DND-41 (cell line): ENCODE measurements around the gene ABCG4.

Experiments used
- ATAC-seq: fragments of 200-7000 bp; cut with Tn5 transposase; 3 replicates; pipeline ENCODE4 v1.9.1; 2021; ENCODE audit warnings: low read depth; ENCODE audit not compliant: insufficient read depth
- DNase-seq: peaks from one replicate; pipeline ENCODE4 v3.0.0-alpha.2; 2020
- H2AFZ ChIP-seq: 2 replicates; pipeline ENCODE4 v1.6.0; 2012; ENCODE audit warnings: low read depth, low read length
- H3K27ac ChIP-seq: 2 replicates; pipeline ENCODE4 v1.5.1; 2012; ENCODE audit warnings: low read length, inconsistent platforms
- H3K27me3 ChIP-seq: fragments of 200-600 bp; sonication (generic); 2 replicates; pipeline ENCODE4 v1.6.0; 2012; ENCODE audit warnings: low read length, mild to moderate bottlenecking, inconsistent platforms; ENCODE audit not compliant: insufficient read depth, poor library complexity
- H3K36me3 ChIP-seq: 2 replicates; pipeline ENCODE4 v1.5.1; 2012; ENCODE audit warnings: low read length, inconsistent platforms; ENCODE audit not compliant: insufficient read depth
- H3K4me1 ChIP-seq: 2 replicates; pipeline ENCODE4 v1.5.1; 2012; ENCODE audit warnings: mild to moderate bottlenecking, low read length; ENCODE audit not compliant: insufficient read depth
- H3K4me2 ChIP-seq: 2 replicates; pipeline ENCODE4 v1.6.0; 2012; ENCODE audit warnings: mild to moderate bottlenecking, moderate library complexity, low read length, inconsistent platforms; ENCODE audit not compliant: insufficient read depth
- H3K4me3 ChIP-seq, 2 experiments: fragments of 200-600 bp in 1 of 2; shearing (Covaris generic) in 1 of 2; 2 replicates each; pipeline ENCODE4 v1.5.1; 2012 to 2016; ENCODE audit warnings: inconsistent platforms in 2 of 2, low read length in 2 of 2, mild to moderate bottlenecking in 2 of 2, low read depth in 1 of 2, moderate library complexity in 1 of 2
- H3K79me2 ChIP-seq: 2 replicates; pipeline ENCODE4 v1.6.0; 2012; ENCODE audit warnings: low read length, inconsistent platforms; ENCODE audit not compliant: insufficient read depth
- H3K9ac ChIP-seq: 2 replicates; pipeline ENCODE4 v1.6.0; 2012; ENCODE audit warnings: low read depth, mild to moderate bottlenecking, inconsistent platforms, low read length, moderate library complexity
- H3K9me3 ChIP-seq: 2 replicates; pipeline ENCODE4 v1.5.1; 2012; ENCODE audit warnings: low read length, moderate library complexity, mild to moderate bottlenecking, inconsistent platforms; ENCODE audit not compliant: insufficient read depth, severe bottlenecking
- H4K20me1 ChIP-seq: 2 replicates; pipeline ENCODE4 v1.6.0; 2012; ENCODE audit warnings: low read length; ENCODE audit not compliant: insufficient read depth
- EZH2 ChIP-seq: IDR thresholded peaks from 3 replicates; pipeline ENCODE4 v1.6.1; 2012; ENCODE audit warnings: borderline replicate concordance, low read depth, mild to moderate bottlenecking, moderate library complexity, low read length, inconsistent platforms; ENCODE audit not compliant: severe bottlenecking
- TF ChIP-seq, protein P1 (sequence below): IDR thresholded peaks from 2 replicates; pipeline ENCODE4 v1.5.1; 2012; ENCODE audit warnings: borderline replicate concordance, low read length, moderate library complexity, mild to moderate bottlenecking; ENCODE audit not compliant: poor library complexity, severe bottlenecking; ENCODE audit errors: extremely low read depth

The ABCG4 gene

DNA sequence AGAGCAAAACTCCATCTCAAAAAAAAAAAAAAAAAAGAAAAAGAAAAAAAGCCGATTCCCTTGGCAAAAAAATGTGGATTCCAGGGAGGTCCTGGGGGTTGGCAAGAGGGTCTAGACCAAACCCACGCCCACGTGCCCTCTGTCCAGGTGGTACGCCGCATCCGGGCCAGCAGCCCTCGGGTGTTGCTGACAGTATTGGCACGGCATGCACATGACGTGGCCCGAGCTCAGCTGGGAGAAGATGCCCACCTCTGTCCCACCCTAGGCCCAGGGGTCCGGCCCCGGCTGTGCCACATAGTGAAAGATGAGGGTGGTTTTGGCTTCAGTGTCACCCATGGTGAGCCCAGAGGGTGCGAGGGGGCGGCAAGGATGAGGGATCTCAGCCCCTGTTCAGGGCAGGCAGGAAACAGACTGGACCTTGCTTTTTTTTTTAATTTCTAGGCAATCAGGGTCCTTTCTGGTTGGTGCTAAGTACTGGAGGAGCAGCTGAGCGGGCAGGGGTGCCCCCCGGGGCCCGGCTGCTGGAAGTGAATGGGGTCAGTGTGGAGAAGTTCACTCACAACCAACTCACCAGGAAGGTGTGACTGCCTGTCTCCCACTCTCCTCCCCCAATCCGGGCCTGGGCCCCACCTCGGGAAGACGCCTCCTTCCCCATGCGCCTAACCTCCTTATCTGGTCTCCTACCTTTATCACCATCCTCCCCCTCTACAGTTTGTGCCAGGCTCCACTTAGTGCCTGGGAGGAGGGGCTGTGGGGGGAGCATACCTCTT lies 38.5 kb downstream of the ABCG4 start:
- DNase-seq (no peak), ATAC-seq (no peak)
- Histone ChIP-seq H3K4me2 (no peak overlapping the region), H3K79me2 (no peaks in the 10 kb centered on the region), H3K9ac (no peak overlapping the region), H2AFZ (no peak overlapping the region), H3K4me1 (no peaks in the 10 kb centered on the region), H3K4me3 (no peak overlapping the region), H3K9me3 (no peaks in the 10 kb centered on the region), H3K27me3 (no peaks in the 10 kb centered on the region), H3K27ac (no peak overlapping the region), H3K36me3 (no peaks in the 10 kb centered on the region), H4K20me1 (no peaks in the 10 kb centered on the region)
- TF ChIP-seq EZH2, result no peak
- TF ChIP-seq, protein P1, sequence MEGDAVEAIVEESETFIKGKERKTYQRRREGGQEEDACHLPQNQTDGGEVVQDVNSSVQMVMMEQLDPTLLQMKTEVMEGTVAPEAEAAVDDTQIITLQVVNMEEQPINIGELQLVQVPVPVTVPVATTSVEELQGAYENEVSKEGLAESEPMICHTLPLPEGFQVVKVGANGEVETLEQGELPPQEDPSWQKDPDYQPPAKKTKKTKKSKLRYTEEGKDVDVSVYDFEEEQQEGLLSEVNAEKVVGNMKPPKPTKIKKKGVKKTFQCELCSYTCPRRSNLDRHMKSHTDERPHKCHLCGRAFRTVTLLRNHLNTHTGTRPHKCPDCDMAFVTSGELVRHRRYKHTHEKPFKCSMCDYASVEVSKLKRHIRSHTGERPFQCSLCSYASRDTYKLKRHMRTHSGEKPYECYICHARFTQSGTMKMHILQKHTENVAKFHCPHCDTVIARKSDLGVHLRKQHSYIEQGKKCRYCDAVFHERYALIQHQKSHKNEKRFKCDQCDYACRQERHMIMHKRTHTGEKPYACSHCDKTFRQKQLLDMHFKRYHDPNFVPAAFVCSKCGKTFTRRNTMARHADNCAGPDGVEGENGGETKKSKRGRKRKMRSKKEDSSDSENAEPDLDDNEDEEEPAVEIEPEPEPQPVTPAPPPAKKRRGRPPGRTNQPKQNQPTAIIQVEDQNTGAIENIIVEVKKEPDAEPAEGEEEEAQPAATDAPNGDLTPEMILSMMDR, result no peak

DNA sequence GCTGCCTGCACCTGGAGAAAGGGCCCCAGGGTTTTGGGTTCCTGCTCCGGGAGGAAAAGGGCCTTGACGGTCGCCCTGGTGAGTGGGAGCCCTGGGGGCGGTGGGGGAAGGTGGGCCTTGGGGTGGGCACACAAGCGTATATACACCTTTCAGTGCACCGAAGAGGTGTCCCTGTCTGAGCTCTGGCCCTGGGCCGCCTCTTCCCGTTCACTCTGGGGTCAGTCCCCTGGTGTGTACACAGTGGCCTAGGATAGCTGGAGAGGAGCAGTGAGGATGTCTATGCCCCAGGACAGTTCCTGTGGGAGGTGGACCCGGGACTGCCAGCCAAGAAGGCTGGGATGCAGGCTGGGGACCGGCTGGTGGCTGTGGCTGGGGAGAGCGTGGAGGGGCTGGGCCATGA lies 39.2 kb downstream of the ABCG4 start:
- TF ChIP-seq EZH2, result no peak
- TF ChIP-seq, protein P1, result no peak
- H3K4me1 ChIP-seq, result no peaks in the 10 kb centered on the region
- H3K36me3 ChIP-seq, result no peaks in the 10 kb centered on the region
- no peaks in the 10 kb centered on the region for H3K27me3 ChIP-seq
- no peaks in the 10 kb centered on the region for H3K79me2 ChIP-seq
- H4K20me1 ChIP-seq, result no peaks in the 10 kb centered on the region
- ATAC-seq (no peak), DNase-seq (no peak)
- no peak overlapping the region for H3K4me2 ChIP-seq
- H2AFZ ChIP-seq, result no peak overlapping the region
- H3K27ac ChIP-seq, result no peak overlapping the region
- no peak overlapping the region for H3K4me3 ChIP-seq
- H3K9me3 ChIP-seq, result no peaks in the 10 kb centered on the region
- no peak overlapping the region for H3K9ac ChIP-seq

DNA sequence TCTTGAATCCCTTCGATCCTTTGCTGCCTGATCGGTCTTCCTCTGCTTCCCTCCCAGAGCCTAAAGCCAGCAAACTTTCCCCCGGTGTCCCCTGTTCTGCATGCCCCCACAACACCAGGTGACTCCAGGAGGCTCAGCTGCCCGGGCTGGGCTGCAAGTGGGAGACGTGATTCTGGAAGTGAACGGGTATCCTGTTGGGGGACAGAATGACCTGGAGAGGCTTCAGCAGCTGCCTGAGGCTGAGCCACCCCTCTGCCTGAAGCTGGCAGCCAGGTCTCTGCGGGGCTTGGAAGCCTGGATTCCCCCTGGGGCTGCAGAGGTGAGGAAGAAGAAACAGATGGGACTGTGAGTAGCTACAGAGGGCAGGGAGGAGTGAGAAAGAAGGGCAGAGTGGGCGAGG lies 40.0 kb downstream of the ABCG4 start:
- DNase-seq, result no peak
- H2AFZ ChIP-seq, result no peak overlapping the region
- no peak for ATAC-seq
- no peaks in the 10 kb centered on the region for H3K27me3 ChIP-seq
- no peaks in the 10 kb centered on the region for H3K36me3 ChIP-seq
- H3K4me2 ChIP-seq, result no peak overlapping the region
- H3K4me3 ChIP-seq, result no peak overlapping the region
- TF ChIP-seq, protein P1, result no peak
- no peak for TF ChIP-seq EZH2
- H3K27ac ChIP-seq, result no peak overlapping the region
- no peaks in the 10 kb centered on the region for H3K4me1 ChIP-seq
- no peaks in the 10 kb centered on the region for H4K20me1 ChIP-seq
- no peaks in the 10 kb centered on the region for H3K79me2 ChIP-seq
- H3K9me3 ChIP-seq, result no peaks in the 10 kb centered on the region
- H3K9ac ChIP-seq, result no peak overlapping the region
